HEK293 (cell line): ENCODE measurements around the gene PRSS33.

Experiments
- CTCF ChIA-PET: fragments of 350-600 bp; formaldehyde crosslinking; extraction: SDS; loops from one replicate; lab custom pipeline; 2021; ENCODE audit warnings: antibody characterized with exemption; lab: Yijun Ruan, JAX
- POLR2A ChIA-PET: fragments of 300-600 bp; formaldehyde crosslinking; extraction: SDS; loops from one replicate; lab custom pipeline; 2020; ENCODE audit warnings: antibody characterized with exemption, inconsistent platforms; lab: Yijun Ruan, JAX
- H3K27ac ChIP-seq: fragments of 200-500 bp; sonication (Bioruptor generic); 2 replicates; pipeline ENCODE4 v1.5.1; 2014; ENCODE audit warnings: low read depth, low read length, control low read depth, inconsistent platforms; ENCODE audit errors: extremely low read depth
- H3K36me3 ChIP-seq, 2 experiments: fragments of 200-500 bp in 1 of 2; sonication (Bioruptor generic) in 1 of 2; 1 replicate in 1 of 2; 2 replicates in 1 of 2; pipeline ENCODE4 v1.5.1; 2014 to 2017; ENCODE audit warnings: inconsistent platforms in 2 of 2, low read length in 2 of 2; ENCODE audit not compliant: control insufficient read depth in 2 of 2, insufficient read depth in 1 of 2
- H3K4me1 ChIP-seq: fragments of 200-500 bp; sonication (Bioruptor generic); 2 replicates; pipeline ENCODE4 v1.5.1; 2014; ENCODE audit warnings: mild to moderate bottlenecking, low read length, inconsistent platforms; ENCODE audit not compliant: control insufficient read depth, insufficient read depth
- H3K4me3 ChIP-seq: 2 replicates; pipeline ENCODE4 v1.5.1; 2011; ENCODE audit warnings: low read depth, mild to moderate bottlenecking, control low read depth, low read length, moderate library complexity
- H3K9me3 ChIP-seq: fragments of 200-500 bp; sonication (Bioruptor generic); 2 replicates; pipeline ENCODE4 v1.5.1; 2014; ENCODE audit warnings: low read depth, low read length, inconsistent platforms; ENCODE audit not compliant: control insufficient read depth, insufficient read depth
- BCL11A ChIP-seq: fragments of 450-650 bp; formaldehyde crosslinking; IDR thresholded peaks from 2 replicates; pipeline ENCODE4 v1.5.1; 2016; ENCODE audit warnings: low read depth, missing biosample characterization, missing genetic modification characterization
- GLIS1 ChIP-seq: fragments of 450-650 bp; formaldehyde crosslinking; IDR thresholded peaks from 2 replicates; pipeline ENCODE4 v1.5.1; 2016; ENCODE audit warnings: missing biosample characterization, missing genetic modification characterization
- KLF1 ChIP-seq: fragments of 450-650 bp; formaldehyde crosslinking; IDR thresholded peaks from 2 replicates; pipeline ENCODE4 v1.5.1; 2016; ENCODE audit warnings: missing biosample characterization, missing genetic modification characterization
- KLF10 ChIP-seq: fragments of 450-650 bp; IDR thresholded peaks from 2 replicates; pipeline ENCODE4 v1.5.1; 2018; ENCODE audit warnings: missing biosample characterization, mild to moderate bottlenecking, missing genetic modification characterization
- MYNN ChIP-seq: fragments of 450-650 bp; formaldehyde crosslinking; IDR thresholded peaks from 2 replicates; pipeline ENCODE4 v1.5.1; 2016; ENCODE audit warnings: missing biosample characterization, missing genetic modification characterization, borderline replicate concordance
- PRDM1 ChIP-seq: fragments of 450-650 bp; formaldehyde crosslinking; IDR thresholded peaks from 2 replicates; pipeline ENCODE4; 2016; ENCODE audit warnings: missing biosample characterization, missing genetic modification characterization
- ZBTB10 ChIP-seq: fragments of 450-650 bp; formaldehyde crosslinking; IDR thresholded peaks from 2 replicates; pipeline ENCODE4 v1.5.1; 2016; ENCODE audit warnings: missing biosample characterization, missing genetic modification characterization
- ZBTB7A ChIP-seq: fragments of 450-650 bp; formaldehyde crosslinking; IDR thresholded peaks from 2 replicates; pipeline ENCODE4 v1.5.1; 2016; ENCODE audit warnings: low read depth, missing biosample characterization, missing genetic modification characterization
- ZBTB8A ChIP-seq: fragments of 450-650 bp; formaldehyde crosslinking; IDR thresholded peaks from 2 replicates; pipeline ENCODE4 v1.5.1; 2016; ENCODE audit warnings: missing biosample characterization, missing genetic modification characterization
- ZIC2 ChIP-seq: fragments of 450-650 bp; formaldehyde crosslinking; IDR thresholded peaks from 2 replicates; pipeline ENCODE4 v1.5.1; 2016; ENCODE audit warnings: missing biosample characterization, missing genetic modification characterization
- ZNF112 ChIP-seq: fragments of 450-650 bp; formaldehyde crosslinking; IDR thresholded peaks from 2 replicates; pipeline ENCODE4 v1.5.0; 2017; ENCODE audit warnings: missing biosample characterization, missing genetic modification characterization
- ZNF132 ChIP-seq: fragments of 450-650 bp; formaldehyde crosslinking; IDR thresholded peaks from 2 replicates; pipeline ENCODE4 v1.5.1; 2017; ENCODE audit warnings: missing biosample characterization, missing genetic modification characterization, borderline replicate concordance
- ZNF138 ChIP-seq: fragments of 450-650 bp; formaldehyde crosslinking; IDR thresholded peaks from 2 replicates; pipeline ENCODE4 v1.5.1; 2016; ENCODE audit warnings: missing biosample characterization, missing genetic modification characterization, borderline replicate concordance
- ZNF18 ChIP-seq: fragments of 450-650 bp; formaldehyde crosslinking; IDR thresholded peaks from 2 replicates; pipeline ENCODE4 v1.5.1; 2016; ENCODE audit warnings: missing biosample characterization, missing genetic modification characterization
- ZNF2 ChIP-seq: fragments of 450-650 bp; formaldehyde crosslinking; IDR thresholded peaks from 2 replicates; pipeline ENCODE4 v1.5.1; 2016; ENCODE audit warnings: missing biosample characterization, missing genetic modification characterization
- ZNF211 ChIP-seq: fragments of 450-650 bp; formaldehyde crosslinking; IDR thresholded peaks from 2 replicates; pipeline ENCODE4 v1.5.1; 2016; ENCODE audit warnings: low read depth, missing biosample characterization, missing genetic modification characterization
- ZNF311 ChIP-seq: fragments of 450-650 bp; formaldehyde crosslinking; IDR thresholded peaks from 2 replicates; pipeline ENCODE4 v1.5.1; 2017; ENCODE audit warnings: missing biosample characterization, missing genetic modification characterization, borderline replicate concordance
- ZNF394 ChIP-seq: fragments of 450-650 bp; formaldehyde crosslinking; IDR thresholded peaks from 2 replicates; pipeline ENCODE4 v1.5.1; 2016; ENCODE audit warnings: missing biosample characterization, missing genetic modification characterization, mild to moderate bottlenecking, moderate library complexity, borderline replicate concordance
- ZNF404 ChIP-seq: fragments of 450-650 bp; formaldehyde crosslinking; IDR thresholded peaks from 2 replicates; pipeline ENCODE4 v1.5.1; 2017; ENCODE audit warnings: missing biosample characterization, missing genetic modification characterization
- ZNF518A ChIP-seq: fragments of 450-650 bp; formaldehyde crosslinking; conservative IDR thresholded peaks from 2 replicates; pipeline ENCODE4 v1.5.1; 2016; ENCODE audit warnings: low read depth, missing biosample characterization, missing genetic modification characterization
- ZNF530 ChIP-seq: fragments of 450-650 bp; formaldehyde crosslinking; IDR thresholded peaks from 2 replicates; pipeline ENCODE4 v1.5.1; 2016; ENCODE audit warnings: low read depth, missing biosample characterization, missing genetic modification characterization
- ZNF580 ChIP-seq: fragments of 450-650 bp; formaldehyde crosslinking; IDR thresholded peaks from 2 replicates; pipeline ENCODE4 v1.5.1; 2016; ENCODE audit warnings: missing biosample characterization, missing genetic modification characterization
- ZNF626 ChIP-seq: fragments of 450-650 bp; sonication (Bioruptor Pico); formaldehyde crosslinking; IDR thresholded peaks from 2 replicates; pipeline ENCODE4 v1.5.1; 2018; ENCODE audit warnings: missing biosample characterization, missing genetic modification characterization, inconsistent platforms
- ZNF629 ChIP-seq: fragments of 450-650 bp; formaldehyde crosslinking; IDR thresholded peaks from 2 replicates; pipeline ENCODE4 v1.5.1; 2017; ENCODE audit warnings: missing biosample characterization, missing genetic modification characterization
- ZNF704 ChIP-seq: fragments of 450-650 bp; formaldehyde crosslinking; IDR thresholded peaks from 2 replicates; pipeline ENCODE4 v1.5.1; 2016; ENCODE audit warnings: missing biosample characterization, missing genetic modification characterization

Gene PRSS33

GRCh38 chr16:2811703-2812471 is 24.5 kb upstream of the PRSS33 start:
- no peak for TF ChIP-seq ZNF311 (tag by site-specific recombination)
- no peak for TF ChIP-seq ZNF530 (tag by site-specific recombination)
- peak; percentile 85 for TF ChIP-seq GLIS1 (tag by site-specific recombination)
- TF ChIP-seq ZIC2 (tag by site-specific recombination): peak; percentile 95
- TF ChIP-seq ZNF18 (tag by site-specific recombination): no peak
- TF ChIP-seq KLF10 (tag by site-specific recombination): no peak
- peak; percentile 11; the same call in 1 of the 2 replicates for TF ChIP-seq KLF1 (tag by site-specific recombination)
- no peak for TF ChIP-seq ZNF394
- TF ChIP-seq ZBTB7A (tag by site-specific recombination): no peak
- TF ChIP-seq ZBTB10 (tag by site-specific recombination): no peak
- no peak for TF ChIP-seq ZNF2 (tag by site-specific recombination)
- TF ChIP-seq ZNF580 (tag by site-specific recombination): no peak
- TF ChIP-seq ZNF626 (tag by site-specific recombination): no peak
- TF ChIP-seq BCL11A: no peak
- no peak for TF ChIP-seq ZNF112 (tag by site-specific recombination)
- TF ChIP-seq ZNF138 (tag by site-specific recombination): no peak
- no peak for TF ChIP-seq ZNF704 (tag by site-specific recombination)
- H3K4me1 ChIP-seq: no peaks in the 10 kb centered on the region
- H3K4me3 ChIP-seq: no peak overlapping the region
- H3K27ac ChIP-seq: no peak overlapping the region
- ChIA-PET CTCF (interaction anchor here (1.0 kb wide), 1 partner anchor 108 kb away, joined by 3 read pairs; no protein-coding TSS in a partner anchor), POLR2A (no interaction called here)
- no peaks in the 10 kb centered on the region for H3K9me3 ChIP-seq
- no peaks in the 10 kb centered on the region for H3K36me3 ChIP-seq

- POLR2A ChIA-PET: no interaction called here
- no peaks in the 10 kb centered on the region for H3K4me1 ChIP-seq
- CTCF ChIA-PET: interaction anchor here (0.8 kb wide), 1 partner anchor 57 kb away, joined by 3 read pairs; no protein-coding TSS in a partner anchor
- H3K36me3 ChIP-seq: no peaks in the 10 kb centered on the region
- no peaks in the 10 kb centered on the region for H3K9me3 ChIP-seq
- H3K27ac ChIP-seq: no peak overlapping the region
- H3K4me3 ChIP-seq: no peak overlapping the region
- TF ChIP-seq PRDM1: no peak
- no peak for TF ChIP-seq ZNF211
- no peak for TF ChIP-seq ZNF404 (tag by site-specific recombination)
- TF ChIP-seq ZNF518A (tag by site-specific recombination): no peak
- no peak for TF ChIP-seq ZNF629
- no peak for TF ChIP-seq ZBTB8A
- TF ChIP-seq MYNN (tag by site-specific recombination): no peak
- no peak for TF ChIP-seq ZNF311 (tag by site-specific recombination)
- no peak for TF ChIP-seq ZNF132 (tag by site-specific recombination)
Measured at GRCh38 chr16:2810651-2811050, 23.3 kb upstream of the PRSS33 start.
